Cardiac muscle cell (in vitro differentiated cells and primary cell): Measurements from ENCODE around the gene ZBTB17. TPM values are rescaled to one million over a fixed set of nuclear protein-coding genes. Genes with fewer than 3 reads are reported as not detected.
"Not testable (repeated sequence)": the region's sequence is repeated elsewhere in the genome, so short reads cannot be mapped to it uniquely, and the experiment has no call there.

Experiments used
- DNase-seq, 2 donors: peaks; one replicate each; pipeline versions ENCODE4 v3.0.0 to v3.0.0-alpha.2; 2010 to 2017; ENCODE audit warnings: low read depth in 1 of 2, low spot score in 1 of 2
- H3K27ac ChIP-seq: fragments of 200-600 bp; sonication (generic); 2 replicates; pipeline ENCODE4 v1.5.1; 2016
- H3K27me3 ChIP-seq: fragments of 200-600 bp; sonication (generic); 2 replicates; pipeline ENCODE4 v1.6.0; 2016; ENCODE audit warnings: control low read depth
- H3K36me3 ChIP-seq: fragments of 200-600 bp; sonication (generic); 2 replicates; pipeline ENCODE4 v1.5.1; 2016; ENCODE audit warnings: control low read depth
- H3K4me1 ChIP-seq: fragments of 200-600 bp; sonication (generic); 2 replicates; pipeline ENCODE4 v1.8.1; 2017; ENCODE audit warnings: low read depth, mild to moderate bottlenecking, mixed run types
- H3K4me3 ChIP-seq: fragments of 200-600 bp; sonication (generic); 2 replicates; pipeline ENCODE4 v1.5.1; 2016; ENCODE audit warnings: mild to moderate bottlenecking
- H3K9me3 ChIP-seq: fragments of 200-600 bp; sonication (generic); 2 replicates; pipeline ENCODE4 v1.5.1; 2017; ENCODE audit warnings: low read depth, mild to moderate bottlenecking, control low read depth
- polyA plus RNA-seq: library from polyadenylated mRNA; unstranded; fragments of >200 nt; fragmentation: Nextera tagmentation; extraction: Ambion mirVana; gene quantifications from 2 replicates; pipeline ENCODE4 v1.2.1, GENCODE V29; 2016
- total RNA-seq: library from RNA; depleted of rRNA; stranded (reverse); fragments of >200 nt; gene quantifications from 2 replicates; pipeline ENCODE4 v1.2.3, GENCODE V29; 2016
- TF ChIP-seq, protein P1 (sequence below): IDR thresholded peaks from 2 replicates; pipeline ENCODE4 v1.5.1; 2012; ENCODE audit warnings: low read depth, mild to moderate bottlenecking, low read length

The ZBTB17 gene
- total and polyA plus RNA-seq, 2 experiments from 2014 or later = 47.1 to 64.0 TPM

DNA sequence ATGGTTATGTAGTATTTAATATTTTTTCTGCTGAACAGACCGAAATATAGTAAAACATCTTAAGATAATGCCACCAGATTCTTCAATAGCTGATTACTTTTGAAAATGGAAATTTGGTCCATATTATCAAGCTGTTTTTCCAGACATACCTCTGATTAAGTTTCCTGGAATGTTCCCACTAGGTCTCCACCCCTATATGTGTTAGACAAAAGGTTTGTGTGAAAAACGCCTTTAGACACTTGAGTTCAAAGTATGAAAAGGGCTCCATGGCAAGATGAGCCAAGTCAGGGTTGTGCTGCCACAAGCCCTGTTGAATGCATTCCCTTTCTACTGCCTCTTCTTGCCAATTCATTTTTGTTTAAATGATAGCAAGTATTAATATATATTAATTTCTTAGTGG lies 52.7 kb downstream of the ZBTB17 start:
- H3K4me3 ChIP-seq = no peak overlapping the region
- peak in 1 of 2 donors; percentile 62 for DNase-seq
- TF ChIP-seq, protein P1, sequence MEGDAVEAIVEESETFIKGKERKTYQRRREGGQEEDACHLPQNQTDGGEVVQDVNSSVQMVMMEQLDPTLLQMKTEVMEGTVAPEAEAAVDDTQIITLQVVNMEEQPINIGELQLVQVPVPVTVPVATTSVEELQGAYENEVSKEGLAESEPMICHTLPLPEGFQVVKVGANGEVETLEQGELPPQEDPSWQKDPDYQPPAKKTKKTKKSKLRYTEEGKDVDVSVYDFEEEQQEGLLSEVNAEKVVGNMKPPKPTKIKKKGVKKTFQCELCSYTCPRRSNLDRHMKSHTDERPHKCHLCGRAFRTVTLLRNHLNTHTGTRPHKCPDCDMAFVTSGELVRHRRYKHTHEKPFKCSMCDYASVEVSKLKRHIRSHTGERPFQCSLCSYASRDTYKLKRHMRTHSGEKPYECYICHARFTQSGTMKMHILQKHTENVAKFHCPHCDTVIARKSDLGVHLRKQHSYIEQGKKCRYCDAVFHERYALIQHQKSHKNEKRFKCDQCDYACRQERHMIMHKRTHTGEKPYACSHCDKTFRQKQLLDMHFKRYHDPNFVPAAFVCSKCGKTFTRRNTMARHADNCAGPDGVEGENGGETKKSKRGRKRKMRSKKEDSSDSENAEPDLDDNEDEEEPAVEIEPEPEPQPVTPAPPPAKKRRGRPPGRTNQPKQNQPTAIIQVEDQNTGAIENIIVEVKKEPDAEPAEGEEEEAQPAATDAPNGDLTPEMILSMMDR = no peak
- no peaks in the 10 kb centered on the region for H3K4me1 ChIP-seq
- H3K9me3 ChIP-seq = no peaks in the 10 kb centered on the region
- H3K27ac ChIP-seq = no peak overlapping the region
- H3K27me3 ChIP-seq = no peaks in the 10 kb centered on the region
- H3K36me3 ChIP-seq = peaks cover 63% of the 10 kb centered on the region

DNA sequence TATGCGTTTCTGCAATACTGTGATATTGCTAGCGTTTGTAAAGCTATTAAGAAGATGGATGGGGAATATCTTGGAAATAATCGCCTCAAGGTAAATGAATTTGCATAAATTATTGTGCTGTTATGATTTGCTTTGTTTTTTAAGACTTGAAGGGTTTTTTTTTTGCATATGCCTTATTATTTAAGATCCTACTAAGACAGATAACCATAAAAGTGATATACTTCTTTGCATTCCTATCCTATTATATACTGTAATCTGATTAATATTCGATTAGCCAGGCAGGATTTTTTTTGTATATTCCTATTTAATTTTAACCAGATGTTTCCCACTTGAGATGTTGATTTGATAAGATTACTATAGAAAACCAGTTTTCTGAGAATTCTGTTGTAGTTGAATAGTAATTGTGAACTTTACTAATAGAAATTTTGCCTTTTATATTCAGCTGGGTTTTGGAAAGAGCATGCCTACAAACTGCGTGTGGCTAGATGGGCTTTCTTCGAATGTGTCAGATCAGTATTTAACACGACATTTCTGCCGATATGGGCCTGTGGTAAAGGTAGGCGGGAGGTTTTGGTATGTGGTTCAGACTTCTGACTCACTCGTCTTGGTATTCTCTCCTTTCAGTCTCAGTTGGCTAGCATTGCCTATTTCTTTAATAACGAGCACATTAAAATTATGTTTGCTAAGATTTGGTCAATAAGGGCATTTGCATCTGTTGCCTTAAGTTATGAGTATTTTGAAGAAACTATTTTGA lies 56.8 kb downstream of the ZBTB17 start:
- Histone ChIP-seq H3K36me3 (peaks cover 43% of the 10 kb centered on the region), H3K9me3 (no peaks in the 10 kb centered on the region), H3K27me3 (no peaks in the 10 kb centered on the region), H3K4me3 (no peak overlapping the region), H3K4me1 (no peaks in the 10 kb centered on the region), H3K27ac (no peak overlapping the region)
- peak in 1 of 2 donors; percentile 74 for DNase-seq
- TF ChIP-seq, protein P1 = no peak

DNA sequence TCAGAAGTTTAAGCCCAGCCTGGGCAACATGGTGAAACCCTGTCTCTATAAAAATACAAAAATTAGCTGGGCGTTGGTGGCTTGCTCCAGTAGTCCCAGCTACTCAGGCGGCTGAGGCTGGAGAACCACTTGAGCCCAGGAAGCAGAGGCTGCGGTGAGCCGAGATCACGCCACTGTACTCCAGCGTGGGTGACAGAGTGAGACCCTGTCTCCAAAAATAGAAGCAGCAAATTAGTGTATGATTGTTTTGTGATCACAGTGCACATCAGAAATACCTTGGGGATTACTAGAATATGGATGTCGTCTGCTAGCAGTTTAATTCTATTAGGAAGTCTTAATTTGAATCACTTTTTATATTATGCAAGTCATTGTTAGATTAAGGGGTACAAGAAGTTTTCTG lies 59.0 kb downstream of the ZBTB17 start:
- no peaks in the 10 kb centered on the region for H3K9me3 ChIP-seq
- peak overlapping the region; percentile 31 for H3K27ac ChIP-seq
- no peaks in the 10 kb centered on the region for H3K27me3 ChIP-seq
- DNase-seq = peak in 1 of 2 donors; percentile 30
- H3K36me3 ChIP-seq = peaks cover 33% of the 10 kb centered on the region
- TF ChIP-seq, protein P1 = no peak
- H3K4me1 ChIP-seq = no peaks in the 10 kb centered on the region
- no peak overlapping the region for H3K4me3 ChIP-seq

DNA sequence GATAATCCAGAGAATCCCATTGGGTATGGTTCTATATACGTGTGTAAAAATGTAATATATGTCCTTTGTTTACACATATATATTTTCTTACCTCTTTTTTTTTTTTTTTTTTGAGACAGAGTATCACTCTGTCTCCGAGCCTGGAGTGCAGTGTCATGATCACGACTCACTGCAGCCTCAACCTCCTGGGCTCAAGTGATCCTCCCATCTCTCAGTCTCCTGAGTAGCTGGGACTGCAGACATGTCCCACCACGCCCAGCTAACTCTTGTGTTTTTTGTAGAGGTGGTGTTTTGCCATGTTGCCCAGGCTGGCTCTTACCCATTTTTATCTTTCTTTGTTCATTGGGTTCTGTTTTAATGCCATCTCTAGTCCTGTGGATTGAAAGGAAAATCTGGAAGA lies 59.5 kb downstream of the ZBTB17 start:
- TF ChIP-seq, protein P1 = no peak
- peak overlapping the region; percentile 31 for H3K27ac ChIP-seq
- peaks cover 38% of the 10 kb centered on the region for H3K36me3 ChIP-seq
- H3K27me3 ChIP-seq = no peaks in the 10 kb centered on the region
- H3K4me3 ChIP-seq = no peak overlapping the region
- no peaks in the 10 kb centered on the region for H3K9me3 ChIP-seq
- DNase-seq = no peak
- no peaks in the 10 kb centered on the region for H3K4me1 ChIP-seq

DNA sequence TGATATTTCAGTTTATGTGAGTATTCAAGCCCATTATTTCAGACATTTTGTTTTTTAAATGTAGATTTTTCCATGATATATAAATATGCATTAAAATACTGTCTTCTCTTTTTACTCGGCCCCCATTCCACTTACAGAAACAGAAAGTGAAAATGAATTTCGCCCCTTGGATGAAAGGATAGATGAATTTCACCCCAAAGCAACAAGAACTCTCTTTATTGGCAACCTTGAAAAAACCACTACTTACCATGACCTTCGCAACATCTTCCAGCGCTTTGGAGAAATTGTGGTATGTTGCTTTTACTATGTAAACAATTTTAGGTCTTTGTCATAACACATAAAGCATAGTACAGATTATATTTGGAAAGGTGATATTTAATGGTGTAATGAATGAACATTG lies 59.9 kb downstream of the ZBTB17 start:
- DNase-seq = no peak
- H3K36me3 ChIP-seq = peaks cover 38% of the 10 kb centered on the region
- no peak overlapping the region for H3K4me3 ChIP-seq
- H3K27me3 ChIP-seq = no peaks in the 10 kb centered on the region
- H3K4me1 ChIP-seq = no peaks in the 10 kb centered on the region
- peak overlapping the region; percentile 19 for H3K27ac ChIP-seq
- TF ChIP-seq, protein P1 = no peak
- no peaks in the 10 kb centered on the region for H3K9me3 ChIP-seq

DNA sequence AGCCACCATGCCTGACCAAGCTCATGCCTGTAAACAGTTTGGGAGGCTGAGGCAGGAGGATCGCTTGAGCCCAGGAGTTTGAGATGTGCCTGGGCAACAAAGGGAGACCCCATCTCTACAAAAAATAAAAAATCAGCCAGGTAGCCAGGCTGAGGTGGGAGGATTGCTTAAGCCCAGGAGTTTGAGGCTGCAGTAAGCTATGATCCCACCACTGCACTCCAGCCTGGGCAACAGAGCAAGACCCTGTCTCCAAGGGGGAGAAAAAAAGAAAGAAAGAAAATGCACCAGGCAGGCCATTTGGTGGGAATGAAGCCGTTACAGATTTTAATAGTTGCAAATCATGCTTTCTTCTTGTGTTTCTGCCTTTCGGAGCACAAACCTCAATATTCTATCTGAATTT lies 62.3 kb downstream of the ZBTB17 start:
- H3K27me3 ChIP-seq, H3K9me3 ChIP-seq, H3K4me1 ChIP-seq, DNase-seq, H3K4me3 ChIP-seq, H3K27ac ChIP-seq: not testable (repeated sequence)
- peaks cover 39% of the 10 kb centered on the region for H3K36me3 ChIP-seq
